ENCODE measurements around the gene RDH16. TPM values are rescaled to one million over a fixed set of nuclear protein-coding genes. Genes with fewer than 3 reads are reported as not detected.

The RDH16 gene
- total and polyA plus RNA-seq, 2 donors (not counting 3 experiments of a cell fraction or from before 2014, with no cell fraction given) = 0.08 to 0.29 TPM

- FAIRE-seq = peak; percentile 94
- Histone ChIP-seq H3K36me3 (ENCODE audit: control insufficient read depth in 2 of 2, extremely low read depth in 1 of 2, insufficient read depth in 2 of 2, low read length in 2 of 2) (no peaks in the 10 kb centered on the region), H2AFZ (ENCODE audit: low read depth, low read length) (peak overlapping the region; percentile 15), H3K27me3 (ENCODE audit: control insufficient read depth in 2 of 2, insufficient read depth in 2 of 2, low read length in 2 of 2) (peaks cover 2 to 3% of the 10 kb centered on the region in 2 experiments), H3K9me3 (replicated peaks; ENCODE audit: control insufficient read depth, insufficient read depth, low read length) (no peaks in the 10 kb centered on the region), H3K27ac (ENCODE audit: insufficient read depth, low read depth, low read length) (peak overlapping the region; percentile 3), H3K4me3 (replicated peaks in 1 of 3; ENCODE audit: insufficient read depth in 1 of 3, low read depth in 1 of 3, low read length in 3 of 3) (no peak overlapping the region), H3K9me1 (replicated peaks; ENCODE audit: control insufficient read depth, extremely low read depth, insufficient read depth, low read length) (no peaks in the 10 kb centered on the region), H3K79me2 (ENCODE audit: control insufficient read depth, insufficient read depth, low read length) (no peaks in the 10 kb centered on the region), H3K4me2 (ENCODE audit: insufficient read depth, low read length) (peak overlapping the region; percentile 69), H3K4me1 (ENCODE audit: control insufficient read depth, extremely low read depth, insufficient read depth, low read length) (peaks cover 30% of the 10 kb centered on the region), H3K9ac (replicated peaks; ENCODE audit: extremely low read depth, insufficient read depth, low read length) (no peak overlapping the region), H4K20me1 (replicated peaks; ENCODE audit: control insufficient read depth, extremely low read depth, insufficient read depth, low read length) (no peaks in the 10 kb centered on the region)
- peak; percentile 55 for DNase-seq (ENCODE audit: low read depth, low spot score)
- dilution Hi-C loops (cut with MboI; ENCODE audit: extremely low pct_ligation_motif_present, low sequenced_read_pairs) = no loop called here
- intact Hi-C loops (cut with micrococcal nuclease) = loop anchor here (1.0 to 5.0 kb wide), 4 partner anchors 14 to 350 kb away; no protein-coding TSS in a partner anchor
- BruUV-seq (replicated peaks) = no TSS peak
- TF ChIP-seq POLR2AphosphoS5 (IDR thresholded peaks at IDR 0.05; ENCODE audit: insufficient read depth, low read depth, low read length) (no peak), CTCF (IDR thresholded peaks at IDR 0.05; ENCODE audit: extremely low read depth in 1 of 2, insufficient read depth in 1 of 2, low read depth in 1 of 2, low read length in 2 of 2) (peak; percentile 93)
- ChIA-PET CTCF (interaction anchor here (0.5 to 2.7 kb wide), 29 partner anchors 9 to 466 kb away, joined by 3 to 50 read pairs (median 4); partner anchors contain the start of genes HSD17B6, MYO1A, RBMS2 and STAT6), POLR2A (no interaction called here)
Measured at GRCh38 chr12:56987551-56988053, 30.2 kb upstream of the RDH16 start.

- peaks cover 2 to 3% of the 10 kb centered on the region in 2 experiments for H3K27me3 ChIP-seq (ENCODE audit: control insufficient read depth in 2 of 2, insufficient read depth in 2 of 2, low read length in 2 of 2)
- no peaks in the 10 kb centered on the region for H4K20me1 ChIP-seq (replicated peaks; ENCODE audit: control insufficient read depth, extremely low read depth, insufficient read depth, low read length)
- H3K9me3 ChIP-seq (replicated peaks; ENCODE audit: control insufficient read depth, insufficient read depth, low read length) = no peaks in the 10 kb centered on the region
- TF ChIP-seq POLR2A (IDR thresholded peaks at IDR 0.05; ENCODE audit: low read depth, low read length) (no peak), MYC (IDR thresholded peaks at IDR 0.05; ENCODE audit: low read depth, low read length) (no peak), MAX (IDR thresholded peaks at IDR 0.05; ENCODE audit: insufficient read depth, insufficient read length) (no peak), FOS (IDR thresholded peaks at IDR 0.05; ENCODE audit: borderline replicate concordance, insufficient read depth, low read length) (no peak), JUN (IDR thresholded peaks at IDR 0.05; ENCODE audit: borderline replicate concordance, insufficient read depth, insufficient read length, low read depth) (no peak), POLR2AphosphoS5 (IDR thresholded peaks at IDR 0.05; ENCODE audit: insufficient read depth, low read depth, low read length) (no peak), EZH2 (IDR thresholded peaks at IDR 0.05; ENCODE audit: borderline replicate concordance, low read depth, low read length, severe bottlenecking) (no peak), GATA2 (IDR thresholded peaks at IDR 0.05; ENCODE audit: insufficient read depth, insufficient read length, low read depth, low read length) (no peak), CTCF (IDR thresholded peaks at IDR 0.05; ENCODE audit: extremely low read depth in 1 of 2, insufficient read depth in 1 of 2, low read depth in 1 of 2, low read length in 2 of 2) (no peak)
- H3K4me1 ChIP-seq (ENCODE audit: control insufficient read depth, extremely low read depth, insufficient read depth, low read length) = peaks cover 30% of the 10 kb centered on the region
- no peak overlapping the region for H3K4me3 ChIP-seq (replicated peaks in 1 of 3; ENCODE audit: insufficient read depth in 1 of 3, low read depth in 1 of 3, low read length in 3 of 3)
- H3K27ac ChIP-seq (ENCODE audit: insufficient read depth, low read depth, low read length) = no peak overlapping the region
- ChIA-PET POLR2A (no interaction called here), CTCF (interaction anchor here (0.7 to 2.7 kb wide), 24 partner anchors 8 to 312 kb away, joined by 3 to 50 read pairs (median 6); partner anchors contain the start of genes HSD17B6 and STAT6)
- FAIRE-seq (no peak), DNase-seq (ENCODE audit: low read depth, low spot score) (no peak)
- dilution Hi-C loops (cut with MboI; ENCODE audit: extremely low pct_ligation_motif_present, low sequenced_read_pairs) = no loop called here
- no peaks in the 10 kb centered on the region for H3K36me3 ChIP-seq (ENCODE audit: control insufficient read depth in 2 of 2, extremely low read depth in 1 of 2, insufficient read depth in 2 of 2, low read length in 2 of 2)
- H2AFZ ChIP-seq (ENCODE audit: low read depth, low read length) = peak overlapping the region; percentile 15
- no peak overlapping the region for H3K4me2 ChIP-seq (ENCODE audit: insufficient read depth, low read length)
- H3K9me1 ChIP-seq (replicated peaks; ENCODE audit: control insufficient read depth, extremely low read depth, insufficient read depth, low read length) = no peaks in the 10 kb centered on the region
- H3K9ac ChIP-seq (replicated peaks; ENCODE audit: extremely low read depth, insufficient read depth, low read length) = no peak overlapping the region
- no peaks in the 10 kb centered on the region for H3K79me2 ChIP-seq (ENCODE audit: control insufficient read depth, insufficient read depth, low read length)
- intact Hi-C loops (cut with micrococcal nuclease) = loop anchor here (1.0 to 5.0 kb wide), 4 partner anchors 14 to 350 kb away; no protein-coding TSS in a partner anchor
- BruUV-seq (replicated peaks) = no TSS peak
Measured at GRCh38 chr12:56987011-56987410, 29.6 kb upstream of the RDH16 start.
